Keratinocyte (primary cell): ENCODE measurements around the gene CTNNA2. TPM values are rescaled to one million over a fixed set of nuclear protein-coding genes. Genes with fewer than 3 reads are reported as not detected.

Source experiments
- DNase-seq: peaks from one replicate; pipeline ENCODE4 v3.0.0-alpha.2; 2011; ENCODE audit warnings: low read depth, missing footprints, low spot score
- FAIRE-seq: peaks from 2 replicates; lab custom pipeline; 2011; peaks lifted over from hg19 to GRCh38; lab: Jason Lieb, UNC
- H2AFZ ChIP-seq: 2 replicates; pipeline ENCODE4 v1.6.0; 2012; ENCODE audit warnings: low read length, control low read depth, inconsistent platforms; ENCODE audit not compliant: control insufficient read depth
- H3K27ac ChIP-seq: 2 replicates; pipeline ENCODE4 v1.5.1; 2011; ENCODE audit warnings: low read length; ENCODE audit not compliant: control insufficient read depth, insufficient read depth
- H3K27me3 ChIP-seq: 3 replicates; pipeline ENCODE4 v1.6.0; 2011; ENCODE audit warnings: low read length; ENCODE audit not compliant: control insufficient read depth, insufficient read depth; ENCODE audit errors: extremely low read depth
- H3K36me3 ChIP-seq, 2 experiments: 2 replicates in 1 of 2; 3 replicates in 1 of 2; pipeline ENCODE4 v1.5.1; 2011; ENCODE audit warnings: low read length in 2 of 2, mild to moderate bottlenecking in 1 of 2; ENCODE audit not compliant: control insufficient read depth in 2 of 2, insufficient read depth in 2 of 2; ENCODE audit errors: extremely low read depth in 1 of 2
- H3K4me1 ChIP-seq: 3 replicates; pipeline ENCODE4 v1.5.1; 2011; ENCODE audit warnings: low read length; ENCODE audit not compliant: control insufficient read depth, insufficient read depth; ENCODE audit errors: extremely low read depth
- H3K4me2 ChIP-seq: 3 replicates; pipeline ENCODE4 v1.6.0; 2011; ENCODE audit warnings: low read depth, low read length; ENCODE audit not compliant: control insufficient read depth, insufficient read depth; ENCODE audit errors: extremely low read depth
- H3K4me3 ChIP-seq, 3 experiments: fragments of 200-600 bp in 1 of 3; sonication (generic) in 1 of 3; 2 replicates in 2 of 3; 3 replicates in 1 of 3; pipeline ENCODE4 v1.5.1; 2011 to 2016; ENCODE audit warnings: low read length in 3 of 3, mild to moderate bottlenecking in 3 of 3, control low read depth in 2 of 3, inconsistent platforms in 1 of 3, low read depth in 1 of 3, mixed read lengths in 1 of 3, mixed run types in 1 of 3, moderate library complexity in 1 of 3; ENCODE audit not compliant: control insufficient read depth in 2 of 3, insufficient read depth in 2 of 3; ENCODE audit errors: extremely low read depth in 1 of 3
- H3K79me2 ChIP-seq: 2 replicates; pipeline ENCODE4 v1.6.0; 2012; ENCODE audit warnings: low read length; ENCODE audit not compliant: control insufficient read depth, insufficient read depth
- H3K9ac ChIP-seq: 3 replicates; pipeline ENCODE4 v1.6.0; 2011; ENCODE audit warnings: low read length; ENCODE audit not compliant: control insufficient read depth, insufficient read depth; ENCODE audit errors: extremely low read depth
- H3K9me1 ChIP-seq: 3 replicates; pipeline ENCODE4 v1.6.0; 2011; ENCODE audit warnings: low read length; ENCODE audit not compliant: control insufficient read depth, insufficient read depth; ENCODE audit errors: extremely low read depth
- H3K9me3 ChIP-seq: 2 replicates; pipeline ENCODE4 v1.5.1; 2012; ENCODE audit warnings: low read depth, low read length; ENCODE audit not compliant: control insufficient read depth
- H4K20me1 ChIP-seq: 3 replicates; pipeline ENCODE4 v1.6.0; 2011; ENCODE audit warnings: low read length; ENCODE audit not compliant: control insufficient read depth, insufficient read depth; ENCODE audit errors: extremely low read depth
- EZH2 ChIP-seq: IDR thresholded peaks from one replicate; pipeline ENCODE4 v1.6.1; 2012; ENCODE audit warnings: inconsistent platforms, mild to moderate bottlenecking, low read length, moderate library complexity
- dilution Hi-C: fragments of 300-500 bp; cut with MboI; formaldehyde crosslinking; loops from one replicate; pipeline ENCODE4 v1.7.0; 2020; ENCODE audit warnings: low sequenced_read_pairs; ENCODE audit not compliant: extremely low pct_ligation_motif_present
- polyA plus RNA-seq, 5 experiments: library from polyadenylated mRNA; depleted of rRNA in 3 of 5; stranded (reverse) in 3 of 5; stranded (forward) in 1 of 5; unstranded in 1 of 5; fragments of >200 nt; gene quantifications; 1 replicate in 1 of 5; 2 replicates in 3 of 5; 3 replicates in 1 of 5; pipeline versions ENCODE4 v1.2.1 to v1.2.3, GENCODE V29; 2011 to 2012; ENCODE audit warnings: missing spikeins in 2 of 5, low read depth in 1 of 5, low replicate concordance in 1 of 5
- TF ChIP-seq, protein P1 (sequence below), 3 experiments: IDR thresholded peaks in 1 of 3; conservative IDR thresholded peaks in 1 of 3; optimal IDR thresholded peaks in 1 of 3; 2 replicates in 2 of 3; 3 replicates in 1 of 3; pipeline versions ENCODE3 to v1.5.1; 2011; ENCODE audit warnings: low read length in 3 of 3, mild to moderate bottlenecking in 3 of 3, moderate library complexity in 2 of 3, control low read depth in 1 of 3, inconsistent platforms in 1 of 3; ENCODE audit not compliant: insufficient read depth in 2 of 3; ENCODE audit errors: extremely low read depth in 1 of 3

CTNNA2 gene
- polyA plus RNA-seq, 1 donor (not counting 4 experiments of a cell fraction or from before 2014, with no cell fraction given): not detected

DNA sequence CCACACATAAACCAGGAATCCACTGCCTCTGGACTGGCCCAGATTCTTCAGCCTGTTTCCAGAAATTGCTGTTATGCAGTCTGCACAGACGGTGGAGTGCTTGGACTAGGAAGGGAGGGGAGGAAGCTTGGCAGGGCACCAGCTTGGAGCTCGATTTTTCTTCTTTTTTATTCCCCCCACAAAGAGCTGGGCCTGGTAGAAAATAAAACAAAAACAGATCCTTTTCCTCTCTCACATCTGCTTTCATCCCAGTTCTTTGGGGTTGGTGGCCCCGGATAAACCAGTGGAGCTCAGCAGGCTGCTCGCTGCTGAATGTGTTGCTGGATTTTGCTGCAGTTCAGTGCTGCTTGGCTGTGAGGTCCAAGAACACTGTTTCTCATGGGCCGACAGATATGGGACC lies 775.7 kb downstream of the CTNNA2 start:
- H4K20me1 ChIP-seq: no peaks in the 10 kb centered on the region
- TF ChIP-seq EZH2: no peak
- TF ChIP-seq, protein P1, sequence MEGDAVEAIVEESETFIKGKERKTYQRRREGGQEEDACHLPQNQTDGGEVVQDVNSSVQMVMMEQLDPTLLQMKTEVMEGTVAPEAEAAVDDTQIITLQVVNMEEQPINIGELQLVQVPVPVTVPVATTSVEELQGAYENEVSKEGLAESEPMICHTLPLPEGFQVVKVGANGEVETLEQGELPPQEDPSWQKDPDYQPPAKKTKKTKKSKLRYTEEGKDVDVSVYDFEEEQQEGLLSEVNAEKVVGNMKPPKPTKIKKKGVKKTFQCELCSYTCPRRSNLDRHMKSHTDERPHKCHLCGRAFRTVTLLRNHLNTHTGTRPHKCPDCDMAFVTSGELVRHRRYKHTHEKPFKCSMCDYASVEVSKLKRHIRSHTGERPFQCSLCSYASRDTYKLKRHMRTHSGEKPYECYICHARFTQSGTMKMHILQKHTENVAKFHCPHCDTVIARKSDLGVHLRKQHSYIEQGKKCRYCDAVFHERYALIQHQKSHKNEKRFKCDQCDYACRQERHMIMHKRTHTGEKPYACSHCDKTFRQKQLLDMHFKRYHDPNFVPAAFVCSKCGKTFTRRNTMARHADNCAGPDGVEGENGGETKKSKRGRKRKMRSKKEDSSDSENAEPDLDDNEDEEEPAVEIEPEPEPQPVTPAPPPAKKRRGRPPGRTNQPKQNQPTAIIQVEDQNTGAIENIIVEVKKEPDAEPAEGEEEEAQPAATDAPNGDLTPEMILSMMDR (optimal IDR thresholded peaks at IDR 0.05 in 1 of 3, IDR thresholded peaks at IDR 0.05 in 1 of 3, conservative IDR thresholded peaks at IDR 0.05 in 1 of 3; ENCODE audit: extremely low read depth in 1 of 3, insufficient read depth in 2 of 3, low read length in 3 of 3): no peak
- no peak overlapping the region for H3K4me3 ChIP-seq
- H3K79me2 ChIP-seq: no peaks in the 10 kb centered on the region
- no peak overlapping the region for H3K27ac ChIP-seq
- H3K4me2 ChIP-seq: no peak overlapping the region
- no peaks in the 10 kb centered on the region for H3K4me1 ChIP-seq
- H2AFZ ChIP-seq: no peak overlapping the region
- FAIRE-seq (no peak), DNase-seq (no peak)
- no peaks in the 10 kb centered on the region for H3K9me1 ChIP-seq
- H3K36me3 ChIP-seq: no peaks in the 10 kb centered on the region
- H3K9ac ChIP-seq: no peak overlapping the region
- H3K9me3 ChIP-seq: no peaks in the 10 kb centered on the region
- dilution Hi-C loops: no loop called here
- H3K27me3 ChIP-seq: no peaks in the 10 kb centered on the region

DNA sequence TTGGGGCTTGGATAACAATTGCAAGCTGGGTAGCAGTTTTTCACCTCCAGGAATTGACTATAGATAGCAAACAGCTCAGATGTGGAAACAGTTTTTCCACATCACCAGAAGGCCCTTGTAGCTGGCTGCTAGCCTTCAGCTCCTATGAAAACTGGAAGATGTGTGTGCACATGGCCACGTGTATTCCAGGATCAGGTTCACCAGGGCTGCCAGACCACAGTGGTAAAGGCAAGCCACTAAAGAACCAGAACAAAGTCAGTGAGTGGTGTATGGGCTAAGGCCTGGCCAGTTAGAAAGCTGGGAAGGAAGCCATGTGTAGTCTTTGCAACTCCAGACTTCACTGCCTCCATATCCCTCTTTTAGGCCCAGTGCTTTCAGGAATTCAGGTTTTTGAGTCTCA lies 778.8 kb downstream of the CTNNA2 start:
- Histone ChIP-seq H3K36me3 (no peaks in the 10 kb centered on the region), H3K27me3 (no peaks in the 10 kb centered on the region), H3K9me1 (no peaks in the 10 kb centered on the region), H4K20me1 (no peaks in the 10 kb centered on the region), H3K79me2 (no peaks in the 10 kb centered on the region), H2AFZ (no peak overlapping the region), H3K27ac (no peak overlapping the region), H3K9ac (no peak overlapping the region), H3K9me3 (no peaks in the 10 kb centered on the region), H3K4me1 (no peaks in the 10 kb centered on the region), H3K4me2 (no peak overlapping the region), H3K4me3 (no peak overlapping the region)
- DNase-seq: no peak
- no peak for FAIRE-seq
- dilution Hi-C loops: no loop called here
- TF ChIP-seq, protein P1 (optimal IDR thresholded peaks at IDR 0.05 in 1 of 3, IDR thresholded peaks at IDR 0.05 in 1 of 3, conservative IDR thresholded peaks at IDR 0.05 in 1 of 3; ENCODE audit: extremely low read depth in 1 of 3, insufficient read depth in 2 of 3, low read length in 3 of 3): no peak
- no peak for TF ChIP-seq EZH2
